GM12878 (cell line): ENCODE results near the gene DAD1.

Source experiments
- ATF2 ChIP-seq: IDR thresholded peaks from 2 replicates; pipeline ENCODE4 v1.6.1; 2012; ENCODE audit warnings: low read length, inconsistent platforms
- BRCA1 ChIP-seq: IDR thresholded peaks from 2 replicates; pipeline ENCODE4 v1.6.1; 2011; ENCODE audit warnings: low read depth, low read length, improper control_type of control experiment
- CTCF ChIP-seq, 3 experiments: IDR thresholded peaks in 2 of 3; conservative IDR thresholded peaks in 1 of 3; 2 replicates each; pipeline ENCODE4 v1.5.1; 2011; ENCODE audit warnings: low read depth in 3 of 3, low read length in 3 of 3, mild to moderate bottlenecking in 3 of 3, control low read depth in 2 of 3, moderate library complexity in 2 of 3, inconsistent platforms in 1 of 3, mixed read lengths in 1 of 3; ENCODE audit not compliant: control insufficient read depth in 2 of 3, insufficient read depth in 1 of 3; ENCODE audit errors: extremely low read depth in 1 of 3
- EZH2 ChIP-seq: IDR thresholded peaks from 2 replicates; pipeline ENCODE4 v1.6.1; 2012; ENCODE audit warnings: low read depth, mild to moderate bottlenecking, control low read depth, inconsistent platforms, low read length, borderline replicate concordance; ENCODE audit not compliant: control insufficient read depth
- GABPA ChIP-seq: IDR thresholded peaks from 2 replicates; pipeline ENCODE4 v1.6.1; 2014; ENCODE audit warnings: antibody characterized with exemption, low read depth, mild to moderate bottlenecking, inconsistent platforms
- JUNB ChIP-seq: IDR thresholded peaks from 2 replicates; pipeline ENCODE4 v1.6.1; 2016; ENCODE audit warnings: antibody characterized with exemption, mild to moderate bottlenecking
- NR2F1 ChIP-seq: fragments of 450-650 bp; conservative IDR thresholded peaks from 2 replicates; pipeline ENCODE4 v1.6.1; 2017; ENCODE audit warnings: mild to moderate bottlenecking

GRCh38 chr14:22531451-22532344 is 57.3 kb downstream of the DAD1 start:
- TF ChIP-seq BRCA1 (no peak), GABPA (0 out of 2 replicates have a peak, but pooled peaks have one; percentile 42), CTCF (IDR thresholded peaks at IDR 0.05 in 2 of 3, conservative IDR thresholded peaks at IDR 0.05 in 1 of 3; ENCODE audit: control insufficient read depth in 2 of 3, extremely low read depth in 1 of 3, insufficient read depth in 1 of 3, low read depth in 3 of 3, low read length in 3 of 3) (no peak), EZH2 (no peak), JUNB (peak; percentile 88), NR2F1 (peak; percentile 93), ATF2 (peak; percentile 93)
